SU-DHL-6 (cell line): ENCODE measurements around the gene ATP5IF1.

Source experiments
- EZH2phosphoT487 ChIP-seq: fragments of 200-600 bp; sonication (generic), shearing (Covaris generic); conservative IDR thresholded peaks from 2 replicates; pipeline ENCODE4 v1.6.1; 2018; ENCODE audit warnings: mild to moderate bottlenecking, antibody characterized with exemption, low read length, moderate library complexity, mixed read lengths
- TF ChIP-seq, protein P1 (sequence below): fragments of 200-600 bp; sonication (generic); IDR thresholded peaks from one replicate; pipeline ENCODE4 v1.5.1; 2017; ENCODE audit warnings: antibody characterized with exemption, mild to moderate bottlenecking, low read length, moderate library complexity; ENCODE audit not compliant: insufficient read depth, poor library complexity, severe bottlenecking

DNA sequence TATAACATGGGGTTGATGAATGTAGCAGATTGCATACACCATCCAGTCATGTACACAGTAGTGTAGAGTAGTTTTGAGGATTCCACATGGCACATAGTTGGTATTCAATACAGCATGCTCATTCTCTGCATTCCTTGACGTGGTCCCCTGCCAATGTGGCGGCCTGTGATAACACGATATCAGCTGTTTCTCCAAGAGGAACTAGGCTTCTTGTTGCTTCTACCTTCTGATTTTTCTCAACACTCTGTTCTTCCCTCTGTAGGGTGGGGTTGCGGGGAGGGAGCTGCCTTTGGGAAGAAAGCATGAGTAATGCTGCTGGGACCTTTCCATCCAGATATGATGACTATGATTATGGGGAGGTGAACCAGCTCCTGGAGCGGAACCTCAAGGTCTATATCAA lies 42.8 kb downstream of the ATP5IF1 start:
- TF ChIP-seq, protein P1, sequence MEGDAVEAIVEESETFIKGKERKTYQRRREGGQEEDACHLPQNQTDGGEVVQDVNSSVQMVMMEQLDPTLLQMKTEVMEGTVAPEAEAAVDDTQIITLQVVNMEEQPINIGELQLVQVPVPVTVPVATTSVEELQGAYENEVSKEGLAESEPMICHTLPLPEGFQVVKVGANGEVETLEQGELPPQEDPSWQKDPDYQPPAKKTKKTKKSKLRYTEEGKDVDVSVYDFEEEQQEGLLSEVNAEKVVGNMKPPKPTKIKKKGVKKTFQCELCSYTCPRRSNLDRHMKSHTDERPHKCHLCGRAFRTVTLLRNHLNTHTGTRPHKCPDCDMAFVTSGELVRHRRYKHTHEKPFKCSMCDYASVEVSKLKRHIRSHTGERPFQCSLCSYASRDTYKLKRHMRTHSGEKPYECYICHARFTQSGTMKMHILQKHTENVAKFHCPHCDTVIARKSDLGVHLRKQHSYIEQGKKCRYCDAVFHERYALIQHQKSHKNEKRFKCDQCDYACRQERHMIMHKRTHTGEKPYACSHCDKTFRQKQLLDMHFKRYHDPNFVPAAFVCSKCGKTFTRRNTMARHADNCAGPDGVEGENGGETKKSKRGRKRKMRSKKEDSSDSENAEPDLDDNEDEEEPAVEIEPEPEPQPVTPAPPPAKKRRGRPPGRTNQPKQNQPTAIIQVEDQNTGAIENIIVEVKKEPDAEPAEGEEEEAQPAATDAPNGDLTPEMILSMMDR = no peak
- TF ChIP-seq EZH2phosphoT487 = no peak
